ENCODE data around the gene KCNAB2.
A peak's percentile ranks its signal among the peaks of the same experiment; 100 is the strongest.

Gene KCNAB2

DNA sequence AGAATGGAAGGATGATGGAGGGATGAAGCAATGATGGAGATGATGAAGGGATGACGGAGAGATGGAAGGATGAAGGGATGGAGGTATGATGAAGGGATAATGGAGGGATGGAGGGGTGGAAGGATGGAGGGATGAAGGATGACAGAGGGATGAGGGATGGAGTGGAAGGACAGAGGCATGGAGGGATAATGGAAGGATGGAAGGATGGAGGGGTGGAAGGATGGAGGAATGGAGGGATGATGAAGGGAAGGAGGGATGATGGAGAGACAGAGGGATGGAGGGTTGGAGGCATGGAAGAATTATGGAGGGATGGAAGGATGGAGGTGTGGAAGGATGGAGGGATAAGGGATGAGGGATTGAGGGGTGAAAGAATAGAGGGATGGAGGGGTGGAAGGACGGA is 62.8 kb downstream of the KCNAB2 start:
- H3K4me2 ChIP-seq (ENCODE audit: low read depth, low read length), result no peak overlapping the region
- H4K20me1 ChIP-seq (ENCODE audit: insufficient read depth, low read length), result no peaks in the 10 kb centered on the region
- TF ChIP-seq EZH2phosphoT487 (IDR thresholded peaks at IDR 0.05; ENCODE audit: low read length), result no peak
- TF ChIP-seq CTCF (IDR thresholded peaks at IDR 0.05; ENCODE audit: low read length), result no peak
- TF ChIP-seq EZH2 (optimal IDR thresholded peaks at IDR 0.05; ENCODE audit: low read depth, low read length), result no peak
- no peak overlapping the region for H3K4me3 ChIP-seq (ENCODE audit: low read length)
- no peak for DNase-seq
- H3F3A ChIP-seq (ENCODE audit: insufficient read depth, low read length), result no peaks in the 10 kb centered on the region
- no peak overlapping the region for H3K9ac ChIP-seq (ENCODE audit: low read length)
- H3K36me3 ChIP-seq (replicated peaks; ENCODE audit: insufficient read depth, low read length), result no peaks in the 10 kb centered on the region
- no peaks in the 10 kb centered on the region for H3K9me3 ChIP-seq (replicated peaks; ENCODE audit: insufficient read depth, low read length)
- no peak overlapping the region for H3K27ac ChIP-seq (ENCODE audit: low read length)
- no peaks in the 10 kb centered on the region for H3K79me2 ChIP-seq (ENCODE audit: low read length)
- no peaks in the 10 kb centered on the region for H3K9me2 ChIP-seq (replicated peaks; ENCODE audit: insufficient read depth, low read length)
- no peak overlapping the region for H2AFZ ChIP-seq (ENCODE audit: low read length)
- H3K4me1 ChIP-seq (ENCODE audit: low read length), result no peaks in the 10 kb centered on the region
- peaks cover 63% of the 10 kb centered on the region for H3K27me3 ChIP-seq (replicated peaks; ENCODE audit: insufficient read depth, low read length)

- Histone ChIP-seq H3K9me3 (replicated peaks; ENCODE audit: insufficient read depth, low read length) (no peaks in the 10 kb centered on the region), H3K36me3 (replicated peaks; ENCODE audit: insufficient read depth, low read length) (no peaks in the 10 kb centered on the region), H4K20me1 (ENCODE audit: insufficient read depth, low read length) (no peaks in the 10 kb centered on the region), H3K4me2 (ENCODE audit: low read depth, low read length) (no peak overlapping the region), H3K79me2 (ENCODE audit: low read length) (no peaks in the 10 kb centered on the region), H3K4me3 (ENCODE audit: low read length) (no peak overlapping the region), H3K27ac (ENCODE audit: low read length) (no peak overlapping the region), H2AFZ (ENCODE audit: low read length) (no peak overlapping the region), H3F3A (ENCODE audit: insufficient read depth, low read length) (no peaks in the 10 kb centered on the region), H3K9ac (ENCODE audit: low read length) (no peak overlapping the region), H3K27me3 (replicated peaks; ENCODE audit: insufficient read depth, low read length) (peaks cover 66% of the 10 kb centered on the region), H3K9me2 (replicated peaks; ENCODE audit: insufficient read depth, low read length) (no peaks in the 10 kb centered on the region), H3K4me1 (ENCODE audit: low read length) (no peaks in the 10 kb centered on the region)
- DNase-seq, result peak; percentile 24
- peak; percentile 53 for TF ChIP-seq CTCF (IDR thresholded peaks at IDR 0.05; ENCODE audit: low read length)
- TF ChIP-seq EZH2 (optimal IDR thresholded peaks at IDR 0.05; ENCODE audit: low read depth, low read length), result no peak
- no peak for TF ChIP-seq EZH2phosphoT487 (IDR thresholded peaks at IDR 0.05; ENCODE audit: low read length)
Measured at GRCh38 chr1:6108937-6109614, 63.4 kb downstream of the KCNAB2 start.

GRCh38 chr1:6109688-6110087 is 64.0 kb downstream of the KCNAB2 start:
- H2AFZ ChIP-seq (ENCODE audit: low read length), result no peak overlapping the region
- H3K27ac ChIP-seq (ENCODE audit: low read length), result no peak overlapping the region
- H3K9me2 ChIP-seq (replicated peaks; ENCODE audit: insufficient read depth, low read length), result no peaks in the 10 kb centered on the region
- H4K20me1 ChIP-seq (ENCODE audit: insufficient read depth, low read length), result no peaks in the 10 kb centered on the region
- H3K27me3 ChIP-seq (replicated peaks; ENCODE audit: insufficient read depth, low read length), result peaks cover 71% of the 10 kb centered on the region
- no peaks in the 10 kb centered on the region for H3F3A ChIP-seq (ENCODE audit: insufficient read depth, low read length)
- no peak overlapping the region for H3K9ac ChIP-seq (ENCODE audit: low read length)
- TF ChIP-seq CTCF (IDR thresholded peaks at IDR 0.05; ENCODE audit: low read length), result no peak
- TF ChIP-seq EZH2 (optimal IDR thresholded peaks at IDR 0.05; ENCODE audit: low read depth, low read length), result no peak
- TF ChIP-seq EZH2phosphoT487 (IDR thresholded peaks at IDR 0.05; ENCODE audit: low read length), result no peak
- H3K4me2 ChIP-seq (ENCODE audit: low read depth, low read length), result no peak overlapping the region
- H3K4me1 ChIP-seq (ENCODE audit: low read length), result no peaks in the 10 kb centered on the region
- H3K4me3 ChIP-seq (ENCODE audit: low read length), result no peak overlapping the region
- H3K9me3 ChIP-seq (replicated peaks; ENCODE audit: insufficient read depth, low read length), result no peaks in the 10 kb centered on the region
- no peak for DNase-seq
- H3K36me3 ChIP-seq (replicated peaks; ENCODE audit: insufficient read depth, low read length), result no peaks in the 10 kb centered on the region
- no peaks in the 10 kb centered on the region for H3K79me2 ChIP-seq (ENCODE audit: low read length)

Measured in MM.1S (cell line).